MM.1S (cell line): Measurements from ENCODE around the gene RHOBTB1.

Experiments
- CTCF ChIP-seq: fragments of 300-600 bp; sonication (generic); IDR thresholded peaks from 2 replicates; pipeline ENCODE4 v1.5.1; 2016; ENCODE audit warnings: antibody characterized with exemption, low read length, mixed read lengths
- EZH2 ChIP-seq: fragments of 300-600 bp; sonication (generic); optimal IDR thresholded peaks from 2 replicates; pipeline ENCODE3; 2017; ENCODE audit warnings: low read depth, mild to moderate bottlenecking, antibody characterized with exemption, low read length, mixed read lengths

GRCh38 chr10:60955316-60955715 is 11.3 kb upstream of the RHOBTB1 start:
- TF ChIP-seq CTCF (no peak), EZH2 (no peak)
